H1 (cell line): ENCODE measurements around the gene SCFD1. TPM values are rescaled to one million over a fixed set of nuclear protein-coding genes. Genes with fewer than 3 reads are reported as not detected.

Experiments
- BACH1 ChIP-seq: IDR thresholded peaks from 2 replicates; pipeline ENCODE4 v1.6.1; 2012; ENCODE audit warnings: low read length, improper control_type of control experiment
- BCL11A ChIP-seq, 2 experiments: IDR thresholded peaks; one replicate each; pipeline ENCODE4 v1.6.1; 2011; ENCODE audit warnings: low read depth in 2 of 2, low read length in 2 of 2, mild to moderate bottlenecking in 2 of 2
- CBX5 ChIP-seq: fragments of 300-800, 300-1000 bp; sonication (generic); IDR thresholded peaks from 2 replicates; pipeline ENCODE4 v1.7.1; 2016; ENCODE audit warnings: antibody characterized with exemption, low read length, low read depth
- CBX8 ChIP-seq: fragments of 300-800, 300-1000 bp; sonication (generic); IDR thresholded peaks from 2 replicates; pipeline ENCODE4 v1.7.1; 2016; ENCODE audit warnings: low read depth, low read length, borderline replicate concordance
- CHD1 ChIP-seq: IDR thresholded peaks from 2 replicates; pipeline ENCODE4 v1.6.1; 2012; ENCODE audit warnings: low read depth, low read length, improper control_type of control experiment
- GABPA ChIP-seq: IDR thresholded peaks from 2 replicates; pipeline ENCODE4 v1.6.1; 2011; ENCODE audit warnings: mild to moderate bottlenecking, low read length, moderate library complexity, borderline replicate concordance; ENCODE audit not compliant: insufficient read depth
- NRF1 ChIP-seq: IDR thresholded peaks from 2 replicates; pipeline ENCODE4 v1.6.1; 2011; ENCODE audit warnings: mild to moderate bottlenecking, low read depth, low read length, improper control_type of control experiment
- PHF8 ChIP-seq: fragments of 200-600 bp; sonication (generic); conservative IDR thresholded peaks from 2 replicates; pipeline ENCODE4 v1.7.1; 2012; ENCODE audit warnings: low read depth, mild to moderate bottlenecking, inconsistent platforms, low read length, moderate library complexity
- POLR2AphosphoS5 ChIP-seq: IDR thresholded peaks from 2 replicates; pipeline ENCODE4 v1.6.1; 2011; ENCODE audit warnings: low read depth, low read length
- POU5F1 ChIP-seq: IDR thresholded peaks from 2 replicates; pipeline ENCODE4 v1.6.1; 2011; ENCODE audit warnings: low read depth, mild to moderate bottlenecking, low read length, moderate library complexity
- RFX5 ChIP-seq: IDR thresholded peaks from 2 replicates; pipeline ENCODE4 v1.6.1; 2011; ENCODE audit warnings: low read depth, low read length, improper control_type of control experiment, borderline replicate concordance
- SIRT6 ChIP-seq: IDR thresholded peaks from one replicate; pipeline ENCODE4 v1.7.1; 2012; ENCODE audit warnings: low read length, inconsistent platforms
- SP2 ChIP-seq: IDR thresholded peaks from 2 replicates; pipeline ENCODE4 v1.6.1; 2012; ENCODE audit warnings: mild to moderate bottlenecking, low read length, inconsistent platforms
- TAF7 ChIP-seq: optimal IDR thresholded peaks from 2 replicates; pipeline ENCODE3; 2011; ENCODE audit warnings: low read depth, mild to moderate bottlenecking, inconsistent platforms, low read length, moderate library complexity, borderline replicate concordance
- polyA plus RNA-seq, 7 experiments: library from polyadenylated mRNA; depleted of rRNA in 3 of 7; stranded (reverse) in 5 of 7; unstranded in 2 of 7; fragments of >200 nt in 5 of 7; fragments of 200-250 nt in 2 of 7; gene quantifications; 1 replicate in 5 of 7; 2 replicates in 1 of 7; 4 replicates in 1 of 7; pipeline versions ENCODE4 v1.2.1 to v1.2.3, GENCODE V29; 2011 to 2013; ENCODE audit warnings: missing spikeins in 2 of 7, mixed read lengths in 2 of 7
- total RNA-seq: library from RNA; stranded (reverse); fragmentation: NEBNext Ultra II Directional; extraction: Animal tissue kit (Norgen Biotek cat#: 25700); gene quantifications from 2 replicates; pipeline ENCODE4 v1.2.1, GENCODE V29; 2021
- TF ChIP-seq, protein P1 (sequence below), 3 experiments: IDR thresholded peaks; 1 replicate in 2 of 3; 2 replicates in 1 of 3; pipeline versions ENCODE4 v1.5.1 to v1.6.1; 2011; ENCODE audit warnings: low read length in 3 of 3, mild to moderate bottlenecking in 3 of 3, inconsistent platforms in 2 of 3, low read depth in 1 of 3, moderate library complexity in 1 of 3; ENCODE audit not compliant: insufficient read depth in 1 of 3; ENCODE audit errors: control extremely low read depth in 1 of 3
- TF ChIP-seq, protein P2 (sequence below): IDR thresholded peaks from 2 replicates; pipeline ENCODE4 v1.6.1; 2011; ENCODE audit warnings: low read length, improper control_type of control experiment
- TF ChIP-seq, protein P3 (sequence below): IDR thresholded peaks from 2 replicates; pipeline ENCODE4 v1.6.1; 2012; ENCODE audit warnings: inconsistent platforms
- TF ChIP-seq, protein P4 (sequence below): IDR thresholded peaks from 2 replicates; pipeline ENCODE4 v1.6.1; 2012; ENCODE audit warnings: low read length, inconsistent platforms

SCFD1 gene
- total and polyA plus RNA-seq, 2 of the 8 experiments (the other 6 are each of a cell fraction or from before 2014, with no cell fraction given), result 32.8 to 64.5 TPM

DNA sequence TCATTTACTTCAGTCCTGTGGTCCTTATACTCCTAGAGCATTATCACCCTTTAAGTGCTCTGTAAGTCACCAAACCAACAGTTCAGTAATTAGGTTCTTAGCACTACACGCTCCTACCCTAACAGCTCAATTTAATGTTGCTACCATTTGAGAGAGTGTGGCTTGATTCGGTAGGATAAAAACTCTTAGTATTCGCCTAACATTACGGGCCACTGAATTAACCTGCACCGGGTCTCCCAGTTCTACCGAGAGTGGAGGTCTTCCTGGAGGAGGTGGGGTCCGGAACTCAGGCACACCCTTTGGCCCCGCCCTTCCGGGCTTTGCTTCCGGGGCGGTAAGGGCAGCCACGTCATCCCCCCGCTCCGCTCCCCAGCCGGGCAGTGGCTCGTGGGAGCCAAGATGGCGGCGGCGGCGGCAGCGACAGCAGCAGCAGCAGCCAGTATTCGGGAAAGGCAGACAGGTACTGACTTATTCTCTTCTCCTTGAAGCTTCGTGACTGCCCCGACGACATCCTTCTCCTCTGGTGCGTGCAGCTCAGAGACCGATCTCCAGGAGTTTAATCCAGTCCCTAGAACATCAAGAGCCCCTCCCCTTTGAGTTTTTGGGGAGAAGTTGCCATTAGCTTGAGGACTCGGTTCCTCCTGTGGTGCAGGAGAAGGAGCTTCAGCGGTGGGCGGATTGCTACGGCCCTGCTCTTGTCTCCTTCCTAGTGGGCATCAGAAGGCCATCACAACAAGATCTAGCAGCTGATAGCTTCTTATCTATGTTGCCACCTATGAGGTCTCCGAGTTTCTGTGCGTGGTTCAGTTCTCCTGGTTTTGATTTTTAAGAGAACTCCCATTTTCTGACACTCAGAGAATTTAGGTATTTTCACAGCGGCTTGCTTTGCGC is at the start of gene SCFD1 (continued):
- peak; percentile 98 for TF ChIP-seq PHF8
- TF ChIP-seq BCL11A (IDR thresholded peaks at IDR 0.05; ENCODE audit: low read depth in 2 of 2, low read length in 2 of 2), result no peak
- peak; percentile 76; the same call in 1 of the 2 replicates for TF ChIP-seq GABPA
- no peak for TF ChIP-seq SIRT6
- no peak for TF ChIP-seq POU5F1
- no peak for TF ChIP-seq SP2
- TF ChIP-seq CHD1, result peak; percentile 22; the same call in 1 of the 2 replicates
- no peak for TF ChIP-seq BACH1
- peak; percentile 95 for TF ChIP-seq POLR2AphosphoS5
- peak; percentile 94 for TF ChIP-seq TAF7
- no peak for TF ChIP-seq CBX5
- TF ChIP-seq, protein P1, sequence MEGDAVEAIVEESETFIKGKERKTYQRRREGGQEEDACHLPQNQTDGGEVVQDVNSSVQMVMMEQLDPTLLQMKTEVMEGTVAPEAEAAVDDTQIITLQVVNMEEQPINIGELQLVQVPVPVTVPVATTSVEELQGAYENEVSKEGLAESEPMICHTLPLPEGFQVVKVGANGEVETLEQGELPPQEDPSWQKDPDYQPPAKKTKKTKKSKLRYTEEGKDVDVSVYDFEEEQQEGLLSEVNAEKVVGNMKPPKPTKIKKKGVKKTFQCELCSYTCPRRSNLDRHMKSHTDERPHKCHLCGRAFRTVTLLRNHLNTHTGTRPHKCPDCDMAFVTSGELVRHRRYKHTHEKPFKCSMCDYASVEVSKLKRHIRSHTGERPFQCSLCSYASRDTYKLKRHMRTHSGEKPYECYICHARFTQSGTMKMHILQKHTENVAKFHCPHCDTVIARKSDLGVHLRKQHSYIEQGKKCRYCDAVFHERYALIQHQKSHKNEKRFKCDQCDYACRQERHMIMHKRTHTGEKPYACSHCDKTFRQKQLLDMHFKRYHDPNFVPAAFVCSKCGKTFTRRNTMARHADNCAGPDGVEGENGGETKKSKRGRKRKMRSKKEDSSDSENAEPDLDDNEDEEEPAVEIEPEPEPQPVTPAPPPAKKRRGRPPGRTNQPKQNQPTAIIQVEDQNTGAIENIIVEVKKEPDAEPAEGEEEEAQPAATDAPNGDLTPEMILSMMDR (IDR thresholded peaks at IDR 0.05; ENCODE audit: control extremely low read depth in 1 of 3, insufficient read depth in 1 of 3, low read depth in 1 of 3, low read length in 3 of 3), result no peak
- no peak for TF ChIP-seq RFX5
- no peak for TF ChIP-seq CBX8
- TF ChIP-seq NRF1, result no peak
- TF ChIP-seq, protein P2, sequence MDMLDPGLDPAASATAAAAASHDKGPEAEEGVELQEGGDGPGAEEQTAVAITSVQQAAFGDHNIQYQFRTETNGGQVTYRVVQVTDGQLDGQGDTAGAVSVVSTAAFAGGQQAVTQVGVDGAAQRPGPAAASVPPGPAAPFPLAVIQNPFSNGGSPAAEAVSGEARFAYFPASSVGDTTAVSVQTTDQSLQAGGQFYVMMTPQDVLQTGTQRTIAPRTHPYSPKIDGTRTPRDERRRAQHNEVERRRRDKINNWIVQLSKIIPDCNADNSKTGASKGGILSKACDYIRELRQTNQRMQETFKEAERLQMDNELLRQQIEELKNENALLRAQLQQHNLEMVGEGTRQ, result no peak
- TF ChIP-seq, protein P3, sequence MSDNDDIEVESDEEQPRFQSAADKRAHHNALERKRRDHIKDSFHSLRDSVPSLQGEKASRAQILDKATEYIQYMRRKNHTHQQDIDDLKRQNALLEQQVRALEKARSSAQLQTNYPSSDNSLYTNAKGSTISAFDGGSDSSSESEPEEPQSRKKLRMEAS, result peak; percentile 83
- TF ChIP-seq, protein P4, sequence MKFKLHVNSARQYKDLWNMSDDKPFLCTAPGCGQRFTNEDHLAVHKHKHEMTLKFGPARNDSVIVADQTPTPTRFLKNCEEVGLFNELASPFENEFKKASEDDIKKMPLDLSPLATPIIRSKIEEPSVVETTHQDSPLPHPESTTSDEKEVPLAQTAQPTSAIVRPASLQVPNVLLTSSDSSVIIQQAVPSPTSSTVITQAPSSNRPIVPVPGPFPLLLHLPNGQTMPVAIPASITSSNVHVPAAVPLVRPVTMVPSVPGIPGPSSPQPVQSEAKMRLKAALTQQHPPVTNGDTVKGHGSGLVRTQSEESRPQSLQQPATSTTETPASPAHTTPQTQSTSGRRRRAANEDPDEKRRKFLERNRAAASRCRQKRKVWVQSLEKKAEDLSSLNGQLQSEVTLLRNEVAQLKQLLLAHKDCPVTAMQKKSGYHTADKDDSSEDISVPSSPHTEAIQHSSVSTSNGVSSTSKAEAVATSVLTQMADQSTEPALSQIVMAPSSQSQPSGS, result no peak
